Mesothelial cell of epicardium (in vitro differentiated cells): ENCODE data around the gene SYT17. TPM values are rescaled to one million over a fixed set of nuclear protein-coding genes. Genes with fewer than 3 reads are reported as not detected.

Experiments
- DNase-seq, 2 experiments: peaks; one replicate each; pipeline ENCODE4 v3.0.0; 2021; ENCODE audit warnings: low spot score in 2 of 2; ENCODE audit not compliant: unreplicated experiment in 2 of 2
- H3K27ac Mint-ChIP-seq: 2 replicates; pipeline ENCODE4 v1.8.0; 2021; ENCODE audit warnings: mixed read lengths
- H3K27me3 Mint-ChIP-seq: 2 replicates; pipeline ENCODE4 v1.8.0; 2021; ENCODE audit warnings: low read depth, mixed read lengths
- H3K36me3 Mint-ChIP-seq: 2 replicates; pipeline ENCODE4 v1.8.0; 2021; ENCODE audit warnings: mixed read lengths
- H3K4me1 Mint-ChIP-seq: 2 replicates; pipeline ENCODE4 v1.8.0; 2021; ENCODE audit warnings: mixed read lengths
- H3K4me3 Mint-ChIP-seq: 2 replicates; pipeline ENCODE4 v1.8.0; 2021; ENCODE audit warnings: mild to moderate bottlenecking, moderate library complexity, mixed read lengths
- H3K9me3 Mint-ChIP-seq: 2 replicates; pipeline ENCODE4 v1.8.0; 2021; ENCODE audit warnings: mixed read lengths
- CTCF ChIP-seq: fragments of 200-600 bp; sonication (generic); IDR thresholded peaks from one replicate; pipeline ENCODE4 v1.5.0; 2021; ENCODE audit warnings: antibody characterized with exemption; ENCODE audit not compliant: unreplicated experiment
- total RNA-seq: library from RNA; stranded (reverse); gene quantifications from 3 replicates; pipeline ENCODE4 v1.2.1, GENCODE V29; 2021

Gene SYT17
- total RNA-seq, 1 donor from 2014 or later = 7.4 TPM

GRCh38 chr16:19242186-19242585 lies 74.1 kb downstream of the SYT17 start:
- no peaks in the 10 kb centered on the region for H3K27me3 Mint-ChIP-seq
- no peaks in the 10 kb centered on the region for H3K4me1 Mint-ChIP-seq
- no peak overlapping the region for H3K27ac Mint-ChIP-seq
- no peaks in the 10 kb centered on the region for H3K9me3 Mint-ChIP-seq
- DNase-seq = no peak
- TF ChIP-seq CTCF = no peak
- no peak overlapping the region for H3K4me3 Mint-ChIP-seq
- peaks cover 3% of the 10 kb centered on the region for H3K36me3 Mint-ChIP-seq

- Mint-ChIP-seq H3K27me3 (no peaks in the 10 kb centered on the region), H3K36me3 (peaks cover 3% of the 10 kb centered on the region), H3K9me3 (peaks cover 4% of the 10 kb centered on the region), H3K27ac (no peak overlapping the region), H3K4me3 (no peak overlapping the region), H3K4me1 (no peaks in the 10 kb centered on the region)
- DNase-seq = no peak
- no peak for TF ChIP-seq CTCF
These were observed 75.0 kb downstream of the SYT17 start for GRCh38 chr16:19242987-19243575.

GRCh38 chr16:19245326-19245925 lies 77.4 kb downstream of the SYT17 start:
- TF ChIP-seq CTCF = no peak
- no peak for DNase-seq
- H3K4me1 Mint-ChIP-seq = no peaks in the 10 kb centered on the region
- peaks cover 3% of the 10 kb centered on the region for H3K36me3 Mint-ChIP-seq
- H3K4me3 Mint-ChIP-seq = no peak overlapping the region
- no peaks in the 10 kb centered on the region for H3K27me3 Mint-ChIP-seq
- H3K27ac Mint-ChIP-seq = no peak overlapping the region
- peaks cover 6% of the 10 kb centered on the region for H3K9me3 Mint-ChIP-seq

GRCh38 chr16:19252904-19253303 lies 84.9 kb downstream of the SYT17 start:
- Mint-ChIP-seq H3K4me1 (no peaks in the 10 kb centered on the region), H3K4me3 (no peak overlapping the region), H3K27ac (no peak overlapping the region), H3K9me3 (peaks cover 4% of the 10 kb centered on the region), H3K36me3 (no peaks in the 10 kb centered on the region), H3K27me3 (no peaks in the 10 kb centered on the region)
- DNase-seq = no peak
- no peak for TF ChIP-seq CTCF

GRCh38 chr16:19254611-19255010 lies 86.6 kb downstream of the SYT17 start:
- Mint-ChIP-seq H3K27me3 (peaks cover 4% of the 10 kb centered on the region), H3K9me3 (no peaks in the 10 kb centered on the region), H3K4me1 (peaks cover under 1% of the 10 kb centered on the region), H3K27ac (no peak overlapping the region), H3K4me3 (no peak overlapping the region), H3K36me3 (no peaks in the 10 kb centered on the region)
- no peak for TF ChIP-seq CTCF
- no peak for DNase-seq
